LHCN-M2 (cell line): ENCODE measurements around the gene SUN1. TPM values are rescaled to one million over a fixed set of nuclear protein-coding genes. Genes with fewer than 3 reads are reported as not detected.
A peak's percentile ranks its signal among the peaks of the same experiment; 100 is the strongest.

Experiments used
- DNase-seq: peaks from one replicate; pipeline ENCODE4 v3.0.0-alpha.2; 2012; ENCODE audit warnings: low read depth
- total RNA-seq: library from RNA; depleted of rRNA; stranded (reverse); fragments of >200 nt; gene quantifications from 2 replicates; pipeline ENCODE4 v1.2.3, GENCODE V29; 2014

The SUN1 gene
- total RNA-seq, 1 experiment from 2014 or later = 166 TPM

DNA sequence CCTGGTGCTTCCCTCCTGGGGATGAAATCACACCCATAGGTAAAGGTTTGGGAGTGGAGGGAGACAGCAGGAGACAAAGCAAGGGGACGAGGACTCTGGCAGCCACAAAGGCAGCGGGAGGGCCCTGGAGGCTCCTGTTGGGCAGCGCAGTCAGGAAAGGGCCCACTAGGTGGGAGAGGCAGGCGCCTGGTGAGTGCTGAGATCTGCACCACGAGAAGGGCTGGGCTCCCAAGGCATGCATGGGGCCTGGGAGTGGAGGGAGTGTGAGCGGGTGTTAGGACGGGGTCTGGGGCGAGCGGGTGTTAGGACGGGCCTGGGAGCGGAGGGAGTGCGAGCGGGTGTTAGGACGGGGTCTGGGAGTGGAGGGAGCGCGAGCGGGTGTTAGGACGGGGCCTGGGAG, 57.1 kb downstream of the SUN1 start:
- DNase-seq = no peak

DNA sequence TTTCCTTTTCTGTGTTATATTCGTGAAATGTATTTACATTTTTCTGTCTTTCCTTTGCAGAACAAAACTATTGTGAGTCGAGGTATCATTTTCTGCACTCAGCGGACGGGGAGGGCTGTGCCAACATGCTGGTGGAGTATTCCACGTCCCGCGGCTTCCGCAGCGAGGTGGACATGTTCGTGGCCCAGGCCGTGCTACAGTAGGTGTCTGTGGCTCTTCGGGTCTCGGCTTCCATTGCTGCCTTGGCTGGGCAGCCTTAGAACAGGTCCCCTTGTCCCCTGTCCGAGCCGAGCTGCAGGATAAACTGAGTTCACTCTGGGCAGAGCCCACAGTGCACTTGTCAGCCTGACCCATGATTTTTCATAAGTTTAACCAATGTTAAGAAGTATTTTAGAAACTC, 58.6 kb downstream of the SUN1 start:
- no peak for DNase-seq

DNA sequence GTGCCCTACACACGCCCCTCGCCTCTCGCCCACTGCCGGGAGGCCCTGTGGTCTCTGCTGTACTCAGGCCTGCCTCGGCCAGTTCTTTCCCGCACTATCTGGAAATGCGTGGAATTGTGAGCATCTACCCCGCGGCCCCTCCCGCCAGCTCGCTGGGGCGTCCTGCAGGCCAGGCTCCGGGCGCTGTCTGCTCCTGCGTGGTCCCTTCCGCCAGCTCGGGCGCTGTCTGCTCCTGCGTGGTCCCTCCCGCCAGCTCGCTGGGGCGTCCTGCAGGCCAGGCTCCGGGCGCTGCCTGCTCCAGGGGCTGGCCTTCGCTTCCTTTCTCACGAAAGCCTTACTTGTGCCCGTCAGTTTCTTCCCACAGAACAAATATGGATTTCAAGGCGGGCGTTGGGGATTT, 59.0 kb downstream of the SUN1 start:
- no peak for DNase-seq

DNA sequence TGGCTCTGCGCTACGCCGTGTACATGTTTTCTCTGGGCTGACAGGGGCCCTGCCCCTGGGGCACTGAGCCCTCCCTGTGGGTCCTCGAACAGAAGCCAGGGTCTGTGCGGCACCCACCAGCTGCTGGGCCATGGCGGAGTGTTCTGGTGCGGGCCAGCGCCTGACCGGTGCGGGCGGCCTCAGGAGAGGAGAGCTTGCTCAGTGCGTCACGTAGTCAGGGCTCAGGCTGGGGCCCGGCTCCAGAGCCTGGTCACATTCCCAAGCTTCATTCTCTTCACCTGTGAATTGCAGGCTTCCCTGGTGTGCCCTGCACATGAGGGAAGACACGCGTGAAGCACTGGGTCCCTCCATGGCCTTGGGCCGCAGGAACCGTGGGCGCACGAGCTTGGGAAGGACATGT, 59.5 kb downstream of the SUN1 start:
- no peak for DNase-seq

DNA sequence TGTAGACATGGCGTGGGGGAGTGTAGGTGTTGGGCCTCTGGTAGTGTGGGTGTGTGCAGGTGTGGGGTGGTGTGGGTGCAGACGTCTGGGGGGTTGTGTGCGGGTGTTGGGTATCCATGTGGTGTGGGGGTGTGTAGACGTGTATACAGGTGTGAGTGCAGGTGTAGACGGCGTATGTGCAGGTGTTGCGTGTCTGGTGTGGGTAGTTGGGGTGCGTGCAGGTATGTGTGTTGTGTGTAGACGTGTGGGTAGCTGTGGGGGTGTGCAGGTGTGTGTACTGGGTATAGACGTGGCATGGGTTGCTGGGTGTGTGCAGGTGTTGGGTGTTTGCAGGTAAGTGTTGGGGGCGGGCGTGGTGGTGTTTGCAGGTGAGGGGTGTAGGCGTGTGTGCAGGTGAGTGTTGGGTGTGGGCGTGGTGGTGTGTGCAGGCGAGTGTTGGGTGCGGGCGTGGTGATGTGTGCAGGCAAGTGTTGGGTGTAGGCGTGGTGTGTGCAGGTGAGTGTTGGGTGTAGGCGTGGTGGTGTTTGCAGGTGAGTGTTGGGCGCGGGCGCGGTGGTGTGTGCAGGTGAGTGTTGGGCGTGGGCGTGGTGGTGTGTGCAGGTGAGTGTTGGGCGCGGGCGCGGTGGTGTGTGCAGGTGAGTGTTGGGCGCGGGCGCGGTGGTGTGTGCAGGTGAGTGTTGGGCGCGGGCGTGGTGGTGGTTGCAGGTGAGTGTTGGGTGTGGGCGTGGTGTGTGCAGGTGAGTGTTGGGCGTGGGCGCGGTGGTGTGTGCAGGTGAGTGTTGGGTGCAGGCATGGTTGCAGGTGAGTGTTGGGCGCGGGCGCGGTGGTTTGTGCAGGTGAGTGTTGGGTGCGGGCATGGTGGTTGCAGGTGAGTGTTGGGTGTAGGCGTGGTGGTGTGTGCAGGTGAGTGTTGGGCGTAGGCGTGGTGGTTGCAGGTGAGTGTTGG, 60.6 kb downstream of the SUN1 start:
- DNase-seq = no peak

DNA sequence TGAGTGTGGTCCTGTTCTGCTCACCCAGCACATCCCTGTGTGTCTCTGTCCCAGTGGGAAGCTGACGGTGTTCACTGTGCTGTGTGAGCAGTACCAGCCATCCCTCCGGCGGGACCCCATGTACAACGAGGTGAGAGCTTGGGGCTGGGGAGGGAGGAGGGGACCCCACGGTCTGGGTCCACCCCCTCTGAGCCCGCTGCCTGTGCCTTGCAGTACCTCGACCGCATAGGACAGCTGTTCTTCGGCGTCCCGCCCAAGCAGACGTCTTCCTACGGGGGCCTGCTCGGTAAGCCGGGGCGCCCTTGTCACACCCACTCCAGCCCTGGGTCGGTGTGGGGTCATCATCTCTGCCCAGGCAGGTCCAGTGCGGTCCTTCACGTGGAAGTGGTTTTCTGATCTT, 61.4 kb downstream of the SUN1 start:
- no peak for DNase-seq

DNA sequence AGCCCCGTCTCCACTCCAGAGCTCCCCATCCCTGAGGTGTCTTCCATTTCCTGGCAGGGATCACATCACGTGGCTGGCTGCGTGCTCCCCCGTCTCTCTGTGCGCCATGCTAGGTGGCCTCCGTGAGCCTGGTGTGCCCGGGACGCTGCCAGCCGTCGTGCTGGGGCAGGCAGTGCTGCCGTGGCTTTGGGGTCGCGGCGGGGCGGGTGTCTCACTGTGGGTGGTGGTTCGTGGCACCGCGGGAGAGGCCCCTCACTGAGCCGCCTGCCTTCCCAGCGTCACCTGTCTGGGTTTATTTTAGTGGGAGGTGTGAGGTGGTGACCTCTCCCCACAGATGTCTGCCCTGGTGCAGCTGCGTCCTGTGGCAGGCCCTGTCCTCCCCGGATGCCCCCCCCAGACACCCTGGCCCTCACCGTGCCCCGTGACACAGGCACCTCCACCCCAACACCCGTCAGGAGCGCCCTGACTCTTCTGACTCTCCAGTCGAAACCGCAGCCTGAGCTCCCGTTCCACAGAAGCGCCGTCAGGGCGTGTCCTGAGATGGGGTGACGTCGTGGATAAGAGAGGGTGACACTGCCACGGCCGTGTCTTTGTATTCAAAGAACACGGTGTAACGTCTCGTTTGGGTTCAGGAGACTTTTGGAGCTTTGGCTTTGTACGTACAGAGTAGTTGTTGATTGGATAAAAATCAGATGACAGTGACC, 62.0 kb downstream of the SUN1 start:
- no peak for DNase-seq

DNA sequence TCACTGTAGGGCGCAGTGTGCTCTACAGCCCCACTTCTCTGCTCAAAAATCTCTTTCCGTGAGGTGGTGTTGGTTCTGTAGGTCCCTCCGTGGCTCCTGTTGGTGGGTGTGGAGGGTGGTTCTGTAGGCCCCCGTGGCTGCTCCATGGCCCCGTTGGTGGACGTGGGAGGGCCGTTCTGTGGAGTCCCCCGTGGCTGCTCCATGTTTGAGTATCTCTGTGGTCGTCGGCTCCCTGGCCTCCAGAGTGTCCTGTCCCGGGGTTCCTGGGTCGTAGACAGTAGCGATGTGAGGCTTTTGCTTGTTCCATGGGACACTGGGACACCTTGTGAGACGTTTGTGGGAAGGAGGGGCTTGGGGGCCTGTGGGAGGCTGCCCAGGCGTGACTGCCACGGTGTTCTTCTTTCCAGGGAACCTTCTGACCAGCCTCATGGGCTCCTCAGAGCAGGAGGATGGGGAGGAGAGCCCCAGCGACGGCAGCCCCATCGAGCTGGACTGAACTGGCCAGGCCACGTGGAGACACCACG, 62.7 kb downstream of the SUN1 start:
- no peak for DNase-seq

DNA sequence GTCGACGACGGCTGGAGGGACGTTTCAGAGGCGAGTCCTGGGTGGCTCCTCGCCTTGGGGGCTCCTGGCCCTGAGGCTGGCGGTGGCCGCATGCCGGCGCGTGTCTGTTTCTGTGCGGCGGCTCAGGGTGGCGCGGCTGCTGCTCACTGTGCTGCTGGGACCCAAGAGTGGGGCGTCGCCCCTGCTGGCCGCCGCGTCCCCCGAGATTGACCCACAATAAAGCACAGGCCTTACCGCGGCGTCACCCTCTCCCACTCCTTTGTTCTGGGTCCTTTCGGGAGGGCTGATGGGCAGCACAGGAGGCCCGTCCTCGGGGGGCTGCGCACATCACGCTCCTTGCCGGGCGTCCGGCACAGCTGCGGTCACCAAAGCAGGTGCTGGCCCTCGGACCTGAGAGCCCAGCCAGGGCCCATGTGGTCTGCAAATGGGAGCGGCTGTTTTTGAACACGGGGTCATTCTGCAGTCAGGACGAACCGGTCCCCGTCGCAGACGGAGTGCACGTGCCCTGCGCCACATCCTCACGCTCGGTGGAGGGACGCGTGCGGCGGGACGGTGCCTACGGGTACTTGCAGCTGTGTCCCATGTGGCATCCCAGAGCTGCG, 63.3 kb downstream of the SUN1 start:
- no peak for DNase-seq

DNA sequence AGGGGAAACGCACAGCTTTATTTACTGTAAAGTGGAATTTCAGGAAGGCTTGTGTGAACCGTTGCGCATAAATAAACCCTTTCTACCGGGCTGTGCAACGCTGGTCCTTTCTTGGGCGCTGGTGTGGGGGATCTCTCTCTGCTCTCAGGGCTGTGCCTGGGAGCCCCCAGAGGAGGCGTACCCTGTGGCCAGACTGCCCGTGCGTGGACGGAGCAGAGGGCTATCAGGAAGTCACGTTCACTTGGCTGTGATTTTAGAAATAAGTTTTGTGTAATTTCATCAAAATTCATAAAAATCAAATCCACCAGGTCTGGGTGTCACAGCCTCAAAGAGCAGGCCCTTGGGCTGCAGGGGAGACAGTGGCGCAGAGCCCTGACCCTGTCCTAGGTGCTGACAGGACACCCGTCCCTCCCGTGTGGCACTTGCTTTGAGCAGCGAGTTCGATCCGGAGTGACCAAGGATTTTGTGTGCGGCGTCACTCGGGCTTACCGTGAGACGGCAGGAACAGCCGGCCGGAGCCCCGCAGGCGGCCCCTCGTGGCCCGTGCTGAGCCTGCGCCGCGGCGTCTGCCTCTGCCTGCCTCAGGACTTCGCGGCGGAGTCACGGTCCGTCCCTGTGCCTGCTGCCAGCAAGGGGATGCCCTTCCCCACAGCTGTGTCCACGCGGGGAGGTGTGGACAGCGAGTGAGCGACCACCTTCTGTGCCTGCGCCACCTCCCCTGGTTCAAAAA, 64.2 kb downstream of the SUN1 start:
- DNase-seq = no peak

DNA sequence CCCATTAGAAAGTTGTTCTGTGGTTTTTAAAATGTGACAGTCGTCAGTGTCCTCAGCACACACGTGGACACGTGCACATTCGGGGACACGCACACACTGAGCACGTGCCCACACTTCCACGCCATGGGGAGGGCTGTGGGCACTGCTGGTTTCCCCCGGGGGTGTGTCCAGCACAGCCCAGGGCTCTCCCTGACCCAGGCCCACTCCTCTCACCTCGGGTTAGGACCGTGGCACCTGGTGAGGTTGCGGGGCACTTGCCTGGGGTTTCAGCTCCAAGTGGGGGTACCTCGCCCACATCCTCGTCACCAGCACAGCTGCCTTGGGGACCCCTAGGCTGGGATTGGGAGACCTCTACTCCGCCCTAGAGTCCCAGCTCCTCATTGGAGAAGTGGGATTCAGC, 64.8 kb downstream of the SUN1 start:
- no peak for DNase-seq

DNA sequence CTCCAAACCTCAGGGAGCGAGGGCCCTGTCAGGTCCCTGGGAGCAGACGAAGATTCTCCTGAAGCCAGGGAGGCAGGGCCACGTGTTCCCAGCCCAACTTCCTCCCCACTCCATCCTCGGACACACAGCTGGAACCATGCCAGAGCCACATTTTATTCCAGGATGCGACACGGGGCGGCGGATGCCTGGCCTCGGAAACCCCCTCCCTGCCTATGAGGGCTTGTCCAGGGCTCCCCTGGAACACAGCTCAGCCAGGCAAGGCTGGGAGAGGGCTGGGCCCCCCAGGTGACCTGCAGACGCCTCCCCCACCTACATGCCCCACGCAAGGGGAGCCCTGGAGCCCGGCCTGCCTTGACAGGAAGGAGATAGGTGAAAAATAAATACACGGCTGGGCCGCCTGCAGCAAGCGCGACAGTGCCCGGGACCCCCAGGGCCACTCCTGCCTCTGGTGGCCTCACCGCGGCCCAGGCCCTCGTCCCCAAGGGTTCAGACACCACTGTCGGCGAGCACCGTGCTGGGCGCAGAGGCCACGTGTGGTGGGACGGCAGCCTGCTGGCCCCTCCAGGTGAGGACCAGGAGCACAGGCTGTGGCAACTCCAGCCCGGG, 65.6 kb downstream of the SUN1 start:
- DNase-seq = no peak

DNA sequence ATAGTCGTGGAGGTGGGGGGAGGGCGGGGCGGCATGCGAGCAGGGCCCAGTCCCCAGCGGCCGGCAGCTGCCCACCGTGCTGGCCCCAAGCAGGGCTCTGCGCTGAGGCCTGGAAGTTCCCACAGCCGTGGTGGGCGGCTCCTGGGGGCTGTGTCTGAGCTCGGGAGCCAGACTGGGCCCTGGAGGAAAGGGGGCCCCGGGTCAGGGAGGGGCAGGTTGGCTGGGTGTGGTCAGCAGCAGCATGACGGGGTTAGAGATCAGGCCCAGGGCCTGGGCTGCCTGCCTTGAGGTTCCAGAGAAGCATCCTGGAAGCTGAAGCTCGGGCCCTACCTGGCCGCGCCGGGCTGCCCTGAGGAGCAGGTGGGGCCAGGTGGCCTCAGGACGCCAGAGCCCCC, 66.2 kb downstream of the SUN1 start:
- DNase-seq = no peak

DNA sequence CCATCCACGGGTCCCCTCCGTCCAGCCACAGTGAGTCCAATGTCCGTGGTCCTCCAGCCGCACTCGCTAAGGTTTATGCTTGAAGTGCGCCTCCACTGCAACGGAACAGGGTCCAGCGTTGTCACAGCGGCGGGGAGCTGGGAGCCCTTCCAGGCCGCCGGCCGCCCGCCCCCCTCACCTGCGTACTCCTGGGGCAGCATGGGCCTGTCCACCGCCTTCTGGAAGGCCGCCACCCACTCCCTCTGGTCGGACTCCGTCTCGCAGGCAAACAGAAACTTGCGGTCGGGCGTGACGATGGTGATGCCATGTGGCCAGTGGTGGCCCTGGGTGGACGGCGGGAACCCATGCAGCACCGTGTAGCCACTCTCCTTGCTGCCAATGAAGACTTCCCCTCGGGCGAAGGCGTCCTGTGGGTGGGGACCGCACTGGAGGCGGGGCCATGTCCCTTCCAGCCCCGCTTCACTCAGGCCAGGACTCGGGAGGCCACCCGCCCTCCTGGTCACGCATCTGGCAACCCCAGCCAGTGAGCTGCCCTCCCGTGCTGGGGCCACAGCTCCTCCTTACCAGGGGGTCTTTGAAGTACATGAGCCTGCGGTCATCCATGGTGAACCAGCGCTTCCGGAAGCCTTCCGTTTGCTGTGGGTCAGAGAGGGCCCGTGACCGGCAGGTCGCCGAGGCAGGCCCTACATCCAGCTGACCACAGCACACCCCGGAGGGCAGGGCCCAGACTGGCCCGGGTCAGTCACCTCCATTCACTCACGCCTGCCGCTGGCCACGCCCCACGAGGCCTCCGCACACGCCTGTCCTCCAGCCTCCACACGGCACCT, 66.8 kb downstream of the SUN1 start:
- no peak for DNase-seq

DNA sequence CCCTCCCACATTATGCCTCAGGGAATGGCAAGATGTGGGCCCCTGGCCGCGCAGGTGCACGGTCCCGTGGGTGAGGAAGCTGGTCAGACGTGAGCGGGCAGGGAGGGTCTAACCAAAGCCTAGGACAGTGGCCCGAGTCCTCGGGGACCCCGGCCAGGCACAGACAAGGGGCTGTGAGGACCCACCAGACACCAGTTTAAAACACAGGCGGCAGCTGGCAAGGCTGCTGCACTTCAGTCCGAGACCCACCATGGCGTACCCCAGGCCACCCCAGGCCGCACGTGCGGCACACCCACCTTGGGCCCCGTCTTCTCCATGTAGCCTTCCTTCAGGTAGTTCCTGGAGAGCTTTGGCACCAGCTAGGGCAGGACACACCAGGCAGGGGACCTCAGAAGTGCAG, 67.5 kb downstream of the SUN1 start:
- DNase-seq = no peak

DNA sequence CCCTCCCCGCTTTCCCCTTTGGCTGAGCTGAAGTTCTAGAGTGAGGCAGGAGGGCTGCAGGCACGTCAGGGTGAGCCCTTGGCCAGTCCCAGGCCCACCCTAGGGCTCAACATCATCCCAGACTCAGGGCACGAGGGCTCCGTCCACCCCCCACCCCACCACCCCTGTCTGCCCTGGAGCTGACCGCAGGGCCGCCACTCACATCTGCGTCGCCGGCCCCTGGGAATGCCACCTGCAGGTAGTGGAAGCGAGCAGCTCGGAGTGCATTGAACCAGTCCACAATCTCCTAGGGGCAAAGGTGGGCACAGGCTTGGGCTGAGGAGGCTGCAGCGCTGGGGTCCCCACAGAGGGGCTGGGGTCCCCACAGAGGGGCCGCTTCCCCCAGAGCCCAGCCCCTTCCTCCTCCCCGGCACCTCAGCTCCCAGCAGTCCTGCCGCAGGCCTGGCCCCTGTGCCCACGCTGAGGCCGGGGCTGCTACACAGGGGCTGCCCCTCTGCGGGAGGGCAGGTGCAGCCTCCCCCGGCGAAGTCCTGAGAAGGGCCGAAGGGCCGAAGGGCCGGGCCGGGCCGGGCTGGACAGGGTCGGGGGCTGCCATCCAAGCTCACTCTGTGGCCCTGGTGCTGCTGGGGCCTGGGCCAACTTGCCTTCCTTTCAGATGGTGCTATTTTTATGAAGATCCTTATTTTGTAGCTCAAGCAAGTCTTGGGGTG, 68.2 kb downstream of the SUN1 start:
- DNase-seq = no peak

DNA sequence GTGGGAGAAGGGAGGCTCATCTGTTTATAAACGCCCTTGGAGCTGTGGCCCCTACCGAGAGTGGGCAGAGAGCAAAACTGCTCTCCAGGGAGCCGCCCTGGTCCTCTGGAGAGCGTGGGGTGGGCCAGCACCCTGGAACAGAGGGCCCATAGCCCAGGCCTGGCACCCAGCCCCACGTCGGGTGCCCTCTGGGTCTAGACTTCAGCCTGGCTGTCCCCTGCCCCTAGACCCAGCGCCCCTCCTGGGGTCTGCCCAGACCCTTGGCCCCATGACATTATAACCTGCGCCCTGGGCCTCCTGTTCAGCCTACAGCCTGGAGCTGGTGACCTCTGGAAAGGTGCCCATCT, 68.7 kb downstream of the SUN1 start:
- DNase-seq = no peak

DNA sequence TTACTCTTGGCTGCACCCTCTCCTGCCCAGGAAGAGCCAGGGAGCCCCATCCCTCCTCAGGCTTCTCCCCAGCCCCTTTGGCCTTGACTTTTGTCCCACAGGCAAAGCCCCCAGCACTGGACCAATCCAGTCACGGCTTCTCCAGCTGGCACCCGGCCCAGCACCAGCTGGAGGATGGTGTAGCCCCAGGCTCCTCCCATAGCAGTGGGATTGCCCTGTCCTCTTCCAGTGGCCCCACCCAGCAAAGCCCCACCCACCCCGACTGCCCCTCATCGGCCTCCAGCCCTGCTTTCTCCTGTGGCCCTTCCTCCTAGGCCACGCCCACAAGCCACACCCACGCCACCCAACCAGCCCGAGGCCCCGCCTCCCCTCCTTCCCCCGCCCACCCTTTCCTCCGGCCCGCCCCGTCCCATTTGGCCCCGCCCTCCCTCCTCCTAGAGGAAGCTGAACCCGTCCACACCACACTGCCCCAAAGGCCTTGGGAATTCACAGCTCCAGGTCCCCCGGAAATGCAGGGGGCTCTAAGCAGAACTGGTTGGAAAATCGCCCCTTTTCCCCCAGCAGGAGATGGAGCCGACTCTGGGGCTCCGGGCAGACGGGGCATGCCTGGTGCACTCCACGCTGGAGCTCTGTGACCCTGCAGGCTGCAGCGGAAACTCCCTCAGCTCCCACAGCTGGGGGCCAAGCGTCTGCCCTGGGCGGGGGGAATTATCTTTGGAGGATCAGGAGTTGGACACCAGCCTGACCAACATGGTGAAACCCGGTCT, 69.3 kb downstream of the SUN1 start:
- peak; percentile 72 for DNase-seq

DNA sequence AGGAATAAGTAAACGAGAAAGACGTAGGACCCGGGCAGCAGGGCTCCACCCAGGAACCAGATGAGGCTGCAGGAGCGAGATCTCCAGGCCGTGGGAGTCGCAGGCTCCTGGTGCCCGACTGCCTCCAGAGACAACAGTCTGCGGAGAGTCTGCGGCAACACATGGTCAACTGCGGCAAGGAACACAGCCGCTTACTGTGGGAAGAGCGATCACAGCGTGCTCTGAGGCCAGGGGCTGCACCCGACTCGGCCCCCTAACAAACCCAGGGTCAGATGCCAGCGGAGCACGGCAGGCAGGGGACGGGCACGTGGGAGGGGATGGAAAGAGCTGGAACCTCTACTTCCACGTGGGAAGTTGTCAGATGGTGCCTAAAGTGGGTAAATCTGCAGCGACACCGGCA, 70.7 kb downstream of the SUN1 start:
- DNase-seq = no peak
